Cerebellar cortex (tissue), 1 donor: Measurements from ENCODE around the gene C1QC.
"Not testable (repeated sequence)": the region's sequence is repeated elsewhere in the genome, so short reads cannot be mapped to it uniquely, and the experiment has no call there.

Experiments
- DNase-seq: peaks from one replicate; pipeline ENCODE4 v3.0.0-alpha.2; 2015; ENCODE audit warnings: low spot score

Gene C1QC

GRCh38 chr1:22651941-22652856, 8.8 kb downstream of the C1QC start:
- no peak for DNase-seq

DNA sequence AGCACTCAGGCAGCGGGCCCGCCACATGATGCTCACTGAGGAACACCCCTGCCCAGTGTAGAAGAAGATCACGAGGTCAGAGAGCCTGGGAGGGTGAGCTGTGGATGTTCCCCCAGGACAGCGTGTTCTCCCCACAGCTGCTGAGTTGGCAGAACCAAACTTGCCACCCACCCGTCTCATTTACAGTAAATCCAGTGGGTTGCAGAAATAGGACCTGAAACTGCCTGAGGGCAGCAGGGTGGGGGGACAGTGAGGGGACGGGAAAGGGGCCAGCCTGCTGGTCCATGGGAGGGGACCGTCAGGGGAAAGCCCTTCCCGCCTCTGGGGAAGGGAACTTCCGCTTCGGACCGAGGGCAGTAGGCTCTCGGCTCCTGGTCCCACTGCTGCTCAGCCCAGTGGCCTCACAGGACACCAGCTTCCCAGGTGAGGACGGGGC, 9.5 kb downstream of the C1QC start, which contains the start of gene C1QB:
Gene C1QB (plus strand): TSS at position 356 of the 436 bp plus-strand sequence. CDS start 6,227 bp downstream, outside the sequence.
- DNase-seq: no peak

- no peak for DNase-seq
These were observed 11.3 kb downstream of the C1QC start for GRCh38 chr1:22654692-22655091.

DNA sequence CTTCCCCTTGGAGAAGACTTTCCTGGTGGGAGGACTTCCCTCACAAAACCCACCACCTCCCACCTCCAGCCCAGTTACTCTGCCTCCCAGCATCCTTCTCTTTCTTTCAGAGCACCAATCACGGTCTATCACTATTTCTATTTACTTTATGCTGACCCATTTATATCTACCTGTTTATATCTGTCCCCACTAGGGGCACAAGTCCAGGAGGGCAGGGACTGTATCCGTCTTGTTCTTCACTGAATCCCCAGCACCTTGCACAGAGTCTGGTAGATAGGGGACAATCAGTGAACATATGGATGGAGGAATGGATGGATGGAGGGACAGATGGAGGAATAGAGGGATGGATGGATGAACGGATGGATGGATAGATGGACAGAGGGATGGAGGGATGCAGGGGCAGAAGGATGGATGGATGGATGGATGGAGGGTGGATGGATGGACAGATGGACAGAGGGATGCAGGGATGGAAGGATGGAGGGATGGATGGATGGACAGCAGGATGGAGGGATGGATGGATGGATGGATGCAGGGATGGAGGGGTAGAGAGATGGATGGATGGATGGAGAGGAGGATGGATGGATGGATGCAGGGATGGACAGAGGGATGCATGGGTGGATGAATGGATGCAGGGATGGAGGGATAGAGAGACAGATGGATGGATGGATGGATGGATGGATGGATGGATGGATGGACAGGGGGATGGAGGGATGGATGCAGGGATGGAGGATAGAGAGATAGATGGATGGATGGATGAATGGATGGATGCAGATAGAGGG, 15.1 kb downstream of the C1QC start:
- DNase-seq: no peak

- no peak for DNase-seq
These were observed 17.3 kb downstream of the C1QC start for GRCh38 chr1:22660716-22661241.

DNA sequence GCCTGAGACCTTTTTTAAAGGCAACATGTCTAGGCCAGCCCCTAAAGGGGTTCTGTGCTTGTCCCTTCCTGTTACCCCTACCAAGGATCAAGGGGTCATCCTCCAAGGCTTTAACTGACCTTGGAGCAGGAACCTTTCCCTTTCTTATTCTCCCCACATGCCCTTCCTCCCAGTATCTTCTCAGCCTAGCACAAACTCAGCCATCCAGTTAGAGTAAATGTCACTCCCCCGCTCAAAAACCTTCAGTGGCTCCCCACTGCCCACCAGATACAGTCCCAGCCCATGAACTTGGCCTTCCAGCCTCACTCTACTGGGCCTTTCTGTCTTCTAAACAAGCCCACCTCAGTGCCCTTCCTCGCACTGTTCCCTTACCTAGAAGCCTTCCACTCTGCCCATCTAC, 18.4 kb downstream of the C1QC start:
- DNase-seq: no peak

DNA sequence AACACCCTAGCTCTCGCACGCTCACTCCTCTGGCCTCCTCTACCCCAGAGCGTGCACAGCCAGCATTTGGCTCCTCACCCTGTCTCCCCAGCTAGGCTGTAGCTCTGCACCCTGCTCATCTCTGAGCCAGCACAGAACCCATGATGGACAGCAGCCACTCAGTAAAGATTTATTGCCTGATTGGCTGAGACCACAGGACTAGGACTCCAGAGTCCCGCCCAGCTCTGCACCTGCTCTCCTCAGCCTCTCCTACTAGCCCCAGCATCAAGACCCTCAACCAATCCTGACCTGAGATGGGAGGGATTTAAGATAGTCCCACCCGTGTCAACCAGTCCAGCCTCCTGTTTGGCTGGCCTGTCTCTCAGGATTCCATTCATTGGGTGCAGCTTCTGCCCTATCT, 18.9 kb downstream of the C1QC start:
- DNase-seq: peak; percentile 45

- no peak for DNase-seq
These were observed 19.6 kb downstream of the C1QC start for GRCh38 chr1:22662986-22663408.

GRCh38 chr1:22665752-22666151, 22.3 kb downstream of the C1QC start:
- peak; percentile 17 for DNase-seq

GRCh38 chr1:22666412-22666811, 23.0 kb downstream of the C1QC start:
- no peak for DNase-seq

DNA sequence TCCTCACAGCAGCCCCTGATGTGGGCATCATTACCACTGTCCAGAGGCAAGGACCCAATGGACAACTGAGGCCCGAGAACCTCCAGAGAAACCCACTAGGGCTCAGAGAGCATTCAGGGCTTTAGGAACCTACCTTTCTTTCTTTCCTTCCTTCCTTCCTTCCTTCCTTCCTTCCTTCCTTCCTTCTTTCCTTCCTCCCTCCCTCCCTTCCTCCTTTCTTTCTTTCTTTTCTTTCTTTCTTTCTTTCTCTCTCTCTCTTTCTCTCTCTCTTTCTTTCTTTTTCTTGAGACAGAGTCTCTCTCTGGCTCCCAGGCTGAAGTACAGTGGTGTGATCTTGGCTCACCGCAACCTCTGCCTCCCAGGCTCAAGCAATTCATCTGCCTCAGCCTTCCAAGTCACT, 25.4 kb downstream of the C1QC start:
- DNase-seq: not testable (repeated sequence)

- DNase-seq: no peak
These were observed 27.0 kb downstream of the C1QC start for GRCh38 chr1:22670352-22670975.

- no peak for DNase-seq
These were observed 28.6 kb downstream of the C1QC start for GRCh38 chr1:22671999-22672398.

GRCh38 chr1:22673486-22674409, 30.3 kb downstream of the C1QC start:
- peak; percentile 34 for DNase-seq

- no peak for DNase-seq
These were observed 30.9 kb downstream of the C1QC start for GRCh38 chr1:22674410-22674749.

GRCh38 chr1:22676151-22676550, 32.7 kb downstream of the C1QC start:
- not testable (repeated sequence) for DNase-seq

DNA sequence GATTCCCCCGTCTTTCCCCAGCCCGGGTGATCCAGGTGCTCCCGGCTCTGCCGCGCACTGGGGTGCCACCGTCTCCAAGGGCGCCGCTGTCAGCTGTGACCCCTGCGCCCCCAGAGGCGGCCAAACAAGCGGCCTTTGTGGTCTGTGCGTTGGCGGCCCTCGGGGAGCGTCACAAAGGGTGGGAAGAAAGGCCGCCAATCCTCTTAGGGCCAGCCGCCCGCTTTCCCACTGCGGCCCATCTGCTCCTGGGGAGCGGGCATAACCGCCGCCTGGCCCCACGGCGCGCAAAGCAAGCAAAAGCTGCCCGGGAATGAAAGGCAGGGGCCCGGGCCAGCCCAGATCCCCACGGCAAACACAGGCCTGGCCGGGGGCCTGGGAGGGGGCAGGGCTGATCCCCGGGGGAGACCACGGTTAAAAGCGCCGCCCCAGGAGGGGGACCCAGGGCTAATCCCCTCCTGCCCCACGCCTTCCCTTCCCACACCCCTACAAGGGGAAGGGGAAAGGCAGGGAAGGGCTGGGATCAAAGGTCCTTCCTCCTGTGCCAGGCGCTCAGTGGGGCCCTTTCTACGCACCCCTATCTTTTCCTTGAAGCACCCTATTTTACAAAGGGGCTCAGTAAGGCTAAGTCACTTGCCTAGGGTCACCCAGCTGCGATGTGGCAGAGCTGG, 33.6 kb downstream of the C1QC start:
- no peak for DNase-seq

DNA sequence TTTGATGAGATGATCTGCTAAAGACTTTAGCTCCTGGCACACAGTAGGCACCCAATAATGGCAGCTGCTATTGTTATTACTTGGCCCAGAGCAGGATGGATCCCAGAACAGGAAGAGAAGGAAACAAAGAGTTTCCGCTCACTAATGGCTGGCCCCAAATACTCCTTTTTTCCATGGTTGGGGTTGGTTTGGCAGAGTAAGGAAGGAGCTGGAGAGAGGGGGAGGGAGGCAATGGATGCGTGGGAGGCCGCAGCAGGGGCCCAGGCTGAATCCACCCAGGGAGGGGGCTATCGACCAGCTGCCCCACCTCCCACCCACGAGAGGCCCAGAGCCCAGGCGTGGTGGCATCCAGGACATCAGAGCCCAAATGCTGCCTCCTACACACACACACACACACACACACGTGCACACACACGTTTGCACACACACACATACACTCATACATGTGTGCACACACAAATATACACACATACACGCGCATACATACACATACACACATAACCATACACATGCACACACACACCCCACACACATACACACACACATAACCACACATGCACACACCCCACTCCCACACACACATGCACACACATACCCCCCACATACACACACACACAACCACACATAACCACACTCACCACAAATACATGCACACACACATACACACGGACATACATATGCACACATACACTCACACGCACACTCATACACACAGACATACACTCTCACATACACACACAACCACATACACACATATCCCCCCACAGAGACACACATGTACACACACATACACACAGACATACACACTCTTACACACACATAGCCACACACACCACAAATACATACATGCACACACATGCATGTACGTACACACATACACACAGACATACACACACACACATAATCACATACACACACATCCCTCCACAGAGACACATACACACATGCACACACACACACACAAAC, 34.8 kb downstream of the C1QC start:
- DNase-seq: no peak

GRCh38 chr1:22680726-22681125, 37.3 kb downstream of the C1QC start:
- no peak for DNase-seq
